ENCODE results near the gene TPO.
"Not testable (repeated sequence)": the region's sequence is repeated elsewhere in the genome, so short reads cannot be mapped to it uniquely, and the experiment has no call there.

Gene TPO

DNA sequence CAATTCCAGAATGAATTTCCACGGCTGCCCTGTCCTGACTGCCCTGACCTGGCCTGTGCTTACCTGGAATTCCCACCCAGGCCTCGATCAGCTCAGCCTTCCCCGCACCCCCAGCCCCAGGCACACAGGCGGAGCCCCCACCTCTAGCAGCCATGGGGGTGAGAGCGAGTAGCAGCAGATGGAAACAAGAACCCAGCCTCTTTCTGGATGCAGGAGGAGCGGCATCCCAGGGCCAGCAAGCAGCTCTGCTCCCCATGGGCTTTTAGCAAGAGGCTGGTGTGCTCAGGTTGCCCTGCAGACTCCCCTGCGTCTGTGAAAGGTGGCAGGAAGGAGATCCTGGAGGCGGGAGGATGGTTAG is 101.8 kb downstream of the TPO start:
- Histone ChIP-seq H3K9ac (ENCODE audit: low read length) (no peak overlapping the region), H3K4me3 (ENCODE audit: low read length) (no peak overlapping the region), H3K4me1 (ENCODE audit: control insufficient read depth, insufficient read depth, low read length) (no peaks in the 10 kb centered on the region), H3K36me3 (ENCODE audit: control insufficient read depth, insufficient read depth, low read length) (no peaks in the 10 kb centered on the region), H3K27ac (ENCODE audit: low read depth, low read length) (no peak overlapping the region), H3K27me3 (ENCODE audit: control insufficient read depth, insufficient read depth, low read length) (no peaks in the 10 kb centered on the region)

DNA sequence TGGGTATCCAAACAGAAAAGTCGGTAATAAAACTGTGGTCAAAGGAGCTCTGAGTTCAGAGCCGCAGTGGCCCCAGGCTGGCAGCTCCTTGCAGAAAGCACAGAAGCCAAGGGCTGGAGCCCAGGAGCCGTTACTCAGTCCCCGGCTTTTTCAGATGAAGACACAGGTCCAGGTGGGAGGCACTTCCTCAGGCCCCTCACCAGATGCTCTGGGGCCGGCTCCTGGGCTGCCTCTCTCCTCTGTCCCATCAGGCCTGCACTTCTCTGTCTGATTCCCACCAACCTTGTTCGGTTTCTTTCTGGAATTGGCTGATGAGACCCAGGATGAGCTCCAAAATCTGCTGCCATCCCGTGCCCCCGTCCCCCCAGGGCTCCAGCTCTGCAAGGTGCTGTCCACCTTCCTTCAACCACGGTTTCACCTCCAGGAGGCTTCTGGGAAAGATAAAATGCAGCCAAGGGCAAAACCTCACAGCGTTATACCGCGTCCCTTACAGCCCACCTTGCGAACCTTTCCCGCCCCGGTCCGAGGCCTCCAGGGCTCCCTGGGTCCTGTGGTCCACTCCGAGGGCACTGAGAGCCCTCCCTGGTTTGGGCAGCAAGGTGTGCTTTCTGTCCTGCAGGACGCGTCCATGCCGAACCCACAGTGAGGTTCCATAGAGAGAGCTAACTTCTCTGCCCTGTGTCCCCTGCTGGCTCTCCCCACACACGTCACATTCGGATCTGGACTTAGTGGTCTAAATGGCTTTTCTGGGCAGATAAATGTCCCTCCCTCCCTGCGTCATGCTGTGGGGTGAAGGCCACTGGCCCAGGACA is 102.9 kb downstream of the TPO start:
- Histone ChIP-seq H3K27ac (ENCODE audit: low read depth, low read length) (no peak overlapping the region), H3K27me3 (ENCODE audit: control insufficient read depth, insufficient read depth, low read length) (no peaks in the 10 kb centered on the region), H3K4me1 (ENCODE audit: control insufficient read depth, insufficient read depth, low read length) (no peaks in the 10 kb centered on the region), H3K4me3 (ENCODE audit: low read length) (no peak overlapping the region), H3K36me3 (ENCODE audit: control insufficient read depth, insufficient read depth, low read length) (no peaks in the 10 kb centered on the region), H3K9ac (ENCODE audit: low read length) (no peak overlapping the region)

DNA sequence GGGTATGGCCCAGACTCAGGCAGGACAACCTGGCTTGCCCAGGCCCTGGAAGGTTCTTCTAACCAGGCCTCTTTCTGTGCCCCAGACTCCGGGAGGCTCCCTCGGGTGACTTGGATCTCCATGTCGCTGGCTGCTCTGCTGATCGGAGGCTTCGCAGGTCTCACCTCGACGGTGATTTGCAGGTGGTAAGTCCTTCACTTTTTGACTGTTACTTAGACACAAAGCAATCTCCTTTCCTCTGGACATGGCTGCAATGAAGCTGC is 103.5 kb downstream of the TPO start:
- H3K27me3 ChIP-seq (ENCODE audit: control insufficient read depth, insufficient read depth, low read length), result no peaks in the 10 kb centered on the region
- no peaks in the 10 kb centered on the region for H3K4me1 ChIP-seq (ENCODE audit: control insufficient read depth, insufficient read depth, low read length)
- no peak overlapping the region for H3K4me3 ChIP-seq (ENCODE audit: low read length)
- no peak overlapping the region for H3K27ac ChIP-seq (ENCODE audit: low read depth, low read length)
- no peak overlapping the region for H3K9ac ChIP-seq (ENCODE audit: low read length)
- no peaks in the 10 kb centered on the region for H3K36me3 ChIP-seq (ENCODE audit: control insufficient read depth, insufficient read depth, low read length)

DNA sequence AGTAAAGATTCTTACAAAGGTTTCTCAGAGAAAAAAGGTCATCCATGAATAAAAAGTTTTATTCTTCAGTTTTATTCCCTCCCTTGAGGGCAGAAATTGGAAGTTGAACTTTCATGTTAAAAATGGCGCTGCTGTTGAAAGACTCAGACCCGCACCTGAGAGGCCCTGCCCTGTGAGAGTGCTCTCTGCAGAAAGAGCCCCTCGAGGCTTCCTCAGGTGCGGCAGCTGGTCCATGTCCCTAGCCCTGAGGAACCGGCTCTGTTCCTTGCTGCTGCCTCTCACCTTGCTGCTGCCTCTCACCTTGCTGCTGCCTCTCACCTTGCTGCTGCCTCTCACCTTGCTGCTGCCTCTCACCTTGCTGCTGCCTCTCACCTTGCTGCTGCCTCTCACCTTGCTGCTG is 104.0 kb downstream of the TPO start:
- not testable (repeated sequence) for H3K36me3 ChIP-seq (ENCODE audit: control insufficient read depth, insufficient read depth, low read length); H3K27me3 ChIP-seq (ENCODE audit: control insufficient read depth, insufficient read depth, low read length); H3K4me1 ChIP-seq (ENCODE audit: control insufficient read depth, insufficient read depth, low read length); H3K4me3 ChIP-seq (ENCODE audit: low read length); H3K9ac ChIP-seq (ENCODE audit: low read length); H3K27ac ChIP-seq (ENCODE audit: low read depth, low read length)

DNA sequence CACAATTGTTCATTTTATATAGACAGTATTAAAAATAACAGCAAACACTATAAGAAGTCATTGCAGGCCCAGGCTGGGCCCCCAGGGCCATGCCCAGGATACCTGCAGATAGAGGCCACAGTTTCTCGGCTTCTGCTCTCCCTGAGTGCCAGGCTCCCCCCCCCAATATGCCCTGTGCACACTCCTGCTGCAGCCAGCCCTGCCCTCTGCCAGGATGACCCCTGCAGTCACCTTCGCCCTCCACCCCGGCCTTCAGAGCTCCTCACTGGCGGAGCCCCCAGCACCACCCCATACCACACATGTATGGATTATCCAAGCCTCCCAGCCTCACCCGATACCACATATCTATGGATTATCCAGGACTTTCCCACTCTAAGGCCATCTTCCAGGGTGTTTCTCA is 104.5 kb downstream of the TPO start:
- H3K27ac ChIP-seq (ENCODE audit: low read depth, low read length), result no peak overlapping the region
- H3K4me3 ChIP-seq (ENCODE audit: low read length), result no peak overlapping the region
- no peaks in the 10 kb centered on the region for H3K4me1 ChIP-seq (ENCODE audit: control insufficient read depth, insufficient read depth, low read length)
- no peaks in the 10 kb centered on the region for H3K27me3 ChIP-seq (ENCODE audit: control insufficient read depth, insufficient read depth, low read length)
- H3K9ac ChIP-seq (ENCODE audit: low read length), result no peak overlapping the region
- H3K36me3 ChIP-seq (ENCODE audit: control insufficient read depth, insufficient read depth, low read length), result no peaks in the 10 kb centered on the region

DNA sequence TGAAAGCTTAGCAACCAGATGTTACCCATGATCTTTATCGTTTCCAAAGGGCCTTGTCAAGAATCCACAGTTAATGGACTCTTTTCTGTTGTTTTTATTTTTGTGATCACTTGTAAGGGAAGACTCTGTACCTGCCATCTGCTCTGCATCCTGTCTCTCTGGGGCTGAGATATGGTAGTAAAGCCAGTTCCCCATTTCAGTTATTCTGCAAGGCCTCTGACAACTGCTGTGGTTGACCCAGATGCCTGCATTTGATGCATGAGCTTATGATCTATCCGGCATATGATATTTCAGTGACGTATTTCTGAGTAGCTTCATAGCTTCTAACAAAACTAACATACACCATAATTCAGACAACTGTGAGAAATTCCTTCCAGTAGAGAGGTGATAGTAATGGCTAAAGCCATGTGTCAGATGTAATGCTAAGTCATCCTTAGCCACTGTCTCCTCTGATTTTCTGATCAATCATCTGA is 105.1 kb downstream of the TPO start:
- Histone ChIP-seq H3K4me1 (ENCODE audit: control insufficient read depth, insufficient read depth, low read length) (no peaks in the 10 kb centered on the region), H3K4me3 (ENCODE audit: low read length) (no peak overlapping the region), H3K36me3 (ENCODE audit: control insufficient read depth, insufficient read depth, low read length) (no peaks in the 10 kb centered on the region), H3K9ac (ENCODE audit: low read length) (no peak overlapping the region), H3K27me3 (ENCODE audit: control insufficient read depth, insufficient read depth, low read length) (no peaks in the 10 kb centered on the region), H3K27ac (ENCODE audit: low read depth, low read length) (no peak overlapping the region)

DNA sequence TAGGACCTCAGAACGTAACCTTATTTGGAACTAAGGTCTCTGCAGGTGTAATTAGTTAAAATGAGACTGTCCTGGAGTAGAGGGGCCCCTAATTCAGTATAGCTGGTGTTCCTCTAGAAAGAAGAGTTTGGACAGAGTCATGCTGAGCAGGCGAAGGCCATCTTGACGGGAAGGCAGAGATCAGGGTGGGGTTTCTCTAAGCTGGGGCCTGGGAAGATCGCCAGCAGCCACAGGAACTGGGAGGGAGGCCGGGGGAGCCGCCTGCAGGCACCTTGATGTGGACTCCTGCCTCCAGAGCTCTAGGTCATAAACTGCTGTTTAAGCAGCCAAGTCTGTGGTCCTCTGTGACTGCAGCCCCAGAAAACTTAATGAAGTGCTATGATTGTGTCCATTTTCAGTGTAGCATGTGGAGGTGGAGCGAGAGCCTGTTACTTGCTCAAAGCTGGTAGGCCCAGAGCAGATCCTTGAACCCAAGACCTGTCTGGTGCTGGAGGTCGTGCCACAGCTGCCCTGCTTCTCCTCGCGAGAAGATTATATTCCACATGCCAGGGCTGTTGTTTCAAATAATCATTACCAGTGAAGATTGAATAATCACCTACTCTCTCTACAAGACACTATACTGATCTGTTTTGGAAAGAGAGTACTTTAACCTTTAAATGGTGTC is 105.7 kb downstream of the TPO start:
- H3K36me3 ChIP-seq (ENCODE audit: control insufficient read depth, insufficient read depth, low read length), result no peaks in the 10 kb centered on the region
- H3K27me3 ChIP-seq (ENCODE audit: control insufficient read depth, insufficient read depth, low read length), result no peaks in the 10 kb centered on the region
- H3K27ac ChIP-seq (ENCODE audit: low read depth, low read length), result no peak overlapping the region
- no peaks in the 10 kb centered on the region for H3K4me1 ChIP-seq (ENCODE audit: control insufficient read depth, insufficient read depth, low read length)
- H3K9ac ChIP-seq (ENCODE audit: low read length), result no peak overlapping the region
- no peak overlapping the region for H3K4me3 ChIP-seq (ENCODE audit: low read length)

DNA sequence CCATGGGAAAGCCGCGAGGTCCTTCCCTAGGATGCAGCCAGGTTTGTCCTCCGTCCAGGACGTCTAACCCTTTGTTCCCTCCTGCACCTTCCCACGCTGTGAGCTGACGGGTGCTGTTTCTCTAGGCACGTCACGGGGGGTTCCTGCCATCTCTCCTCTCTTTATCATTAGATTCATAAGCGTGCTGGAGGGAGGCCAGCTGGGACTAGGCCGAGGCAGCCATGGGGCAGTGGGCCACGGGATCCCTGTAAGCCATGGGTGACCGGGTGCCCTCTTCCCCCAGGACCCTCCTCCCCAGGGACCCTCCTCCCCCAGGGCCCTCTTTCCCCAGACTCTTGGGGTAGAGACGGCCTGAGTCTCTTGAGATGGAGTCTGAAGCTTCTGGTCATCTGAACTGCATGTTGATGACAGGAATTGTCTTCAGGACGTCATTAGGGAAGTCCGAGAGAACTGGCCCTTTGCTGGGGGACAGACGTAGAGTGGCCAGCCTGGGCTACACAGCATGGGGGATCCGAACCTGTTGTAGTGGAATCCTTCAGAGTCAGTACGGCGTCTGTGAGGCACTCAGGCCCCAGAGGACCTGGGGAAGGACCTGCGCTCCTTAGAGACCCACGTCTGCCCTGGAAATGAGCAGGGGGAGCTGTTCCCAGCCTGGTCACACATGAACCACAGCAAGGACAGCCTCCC is 108.1 kb downstream of the TPO start:
- H3K4me1 ChIP-seq (ENCODE audit: control insufficient read depth, insufficient read depth, low read length), result no peaks in the 10 kb centered on the region
- H3K9ac ChIP-seq (ENCODE audit: low read length), result no peak overlapping the region
- H3K27me3 ChIP-seq (ENCODE audit: control insufficient read depth, insufficient read depth, low read length), result no peaks in the 10 kb centered on the region
- no peaks in the 10 kb centered on the region for H3K36me3 ChIP-seq (ENCODE audit: control insufficient read depth, insufficient read depth, low read length)
- no peak overlapping the region for H3K27ac ChIP-seq (ENCODE audit: low read depth, low read length)
- H3K4me3 ChIP-seq (ENCODE audit: low read length), result no peak overlapping the region

DNA sequence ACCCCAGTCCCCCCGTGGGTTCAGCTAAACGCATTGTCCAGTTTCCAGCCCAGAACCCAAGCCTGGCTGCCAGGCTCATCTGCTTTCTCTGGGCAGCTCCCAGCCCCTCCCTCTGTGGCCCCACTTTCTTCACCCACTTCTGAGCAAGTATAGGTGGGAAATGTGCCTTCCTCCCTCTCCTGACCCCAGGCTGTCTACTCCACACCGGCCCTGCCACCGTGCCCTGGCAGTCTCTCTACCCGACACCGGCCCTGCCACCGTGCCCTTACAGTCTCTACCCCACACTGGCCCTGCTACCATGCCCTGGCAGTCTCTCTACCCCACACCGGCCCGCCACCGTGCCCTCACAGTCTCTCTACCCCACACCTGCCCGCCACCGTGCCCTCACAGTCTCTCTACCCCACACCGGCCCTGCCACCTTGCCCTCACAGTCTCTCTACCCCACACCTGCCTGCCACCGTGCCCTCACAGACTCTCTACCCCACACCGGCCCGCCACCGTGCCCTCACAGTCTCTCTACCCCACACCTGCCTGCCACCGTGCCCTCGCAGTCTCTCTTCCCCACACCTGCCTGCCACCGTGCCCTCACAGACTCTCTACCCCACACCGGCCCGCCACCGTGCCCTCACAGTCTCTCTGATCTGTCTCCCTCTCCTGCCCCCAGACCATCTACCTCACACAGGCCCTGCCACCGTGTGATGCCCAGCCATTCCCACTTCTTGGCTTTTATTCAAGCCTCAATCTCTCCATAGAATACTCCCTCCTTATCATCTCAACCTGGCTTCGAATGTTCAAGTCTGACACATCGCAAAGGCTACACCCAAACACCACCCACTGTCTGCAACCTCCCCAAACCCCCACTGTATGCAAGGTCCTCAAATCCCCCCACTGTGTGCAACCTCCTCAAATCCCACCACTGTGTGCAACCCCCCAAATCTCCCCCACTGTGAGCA is 108.9 kb downstream of the TPO start:
- Histone ChIP-seq H3K27me3 (ENCODE audit: control insufficient read depth, insufficient read depth, low read length) (no peaks in the 10 kb centered on the region), H3K4me3 (ENCODE audit: low read length) (no peak overlapping the region), H3K36me3 (ENCODE audit: control insufficient read depth, insufficient read depth, low read length) (no peaks in the 10 kb centered on the region), H3K9ac (ENCODE audit: low read length) (no peak overlapping the region), H3K4me1 (ENCODE audit: control insufficient read depth, insufficient read depth, low read length) (no peaks in the 10 kb centered on the region), H3K27ac (ENCODE audit: low read depth, low read length) (no peak overlapping the region)

DNA sequence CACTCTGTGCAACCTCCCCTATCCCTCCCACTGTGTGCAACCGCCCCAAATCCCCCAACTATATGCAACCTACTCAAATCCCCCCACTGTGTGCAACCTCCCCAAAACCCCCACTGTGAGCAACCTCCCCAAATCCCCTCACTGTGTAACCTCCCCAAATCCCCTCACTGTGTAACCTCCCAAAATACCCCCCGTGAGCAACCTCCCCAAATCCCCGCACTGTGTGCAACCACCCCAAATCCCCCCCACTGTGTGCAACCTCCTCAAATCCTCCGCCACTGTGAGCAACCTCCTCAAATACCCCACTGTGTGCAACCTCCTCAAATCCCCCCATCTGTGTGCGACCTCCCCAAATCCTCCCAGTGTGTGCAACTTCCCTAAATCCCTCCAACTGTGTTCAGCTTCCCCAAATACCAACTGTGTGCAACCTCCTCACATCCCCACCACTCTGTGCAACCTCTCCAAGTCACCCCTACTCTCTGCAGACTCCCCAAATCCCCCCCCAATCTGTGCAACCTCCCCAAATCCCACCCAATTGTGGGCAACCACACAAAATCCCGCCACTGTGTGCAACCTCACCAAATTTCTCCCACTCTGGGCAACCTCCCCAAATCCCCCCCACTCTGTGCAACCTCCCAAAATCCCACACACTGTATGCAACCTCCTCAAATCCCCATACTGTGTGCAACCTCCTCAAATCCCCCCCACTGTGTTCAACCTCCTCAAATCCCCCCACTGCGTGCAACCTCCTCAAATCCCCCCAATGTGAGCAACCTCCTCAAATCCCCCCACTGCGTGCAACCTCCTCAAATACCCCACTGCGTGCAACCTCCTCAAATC is 114.1 kb downstream of the TPO start:
- H3K4me1 ChIP-seq (ENCODE audit: control insufficient read depth, insufficient read depth, low read length), result no peaks in the 10 kb centered on the region
- H3K27ac ChIP-seq (ENCODE audit: low read depth, low read length), result no peak overlapping the region
- H3K9ac ChIP-seq (ENCODE audit: low read length), result no peak overlapping the region
- no peaks in the 10 kb centered on the region for H3K36me3 ChIP-seq (ENCODE audit: control insufficient read depth, insufficient read depth, low read length)
- no peaks in the 10 kb centered on the region for H3K27me3 ChIP-seq (ENCODE audit: control insufficient read depth, insufficient read depth, low read length)
- no peak overlapping the region for H3K4me3 ChIP-seq (ENCODE audit: low read length)

DNA sequence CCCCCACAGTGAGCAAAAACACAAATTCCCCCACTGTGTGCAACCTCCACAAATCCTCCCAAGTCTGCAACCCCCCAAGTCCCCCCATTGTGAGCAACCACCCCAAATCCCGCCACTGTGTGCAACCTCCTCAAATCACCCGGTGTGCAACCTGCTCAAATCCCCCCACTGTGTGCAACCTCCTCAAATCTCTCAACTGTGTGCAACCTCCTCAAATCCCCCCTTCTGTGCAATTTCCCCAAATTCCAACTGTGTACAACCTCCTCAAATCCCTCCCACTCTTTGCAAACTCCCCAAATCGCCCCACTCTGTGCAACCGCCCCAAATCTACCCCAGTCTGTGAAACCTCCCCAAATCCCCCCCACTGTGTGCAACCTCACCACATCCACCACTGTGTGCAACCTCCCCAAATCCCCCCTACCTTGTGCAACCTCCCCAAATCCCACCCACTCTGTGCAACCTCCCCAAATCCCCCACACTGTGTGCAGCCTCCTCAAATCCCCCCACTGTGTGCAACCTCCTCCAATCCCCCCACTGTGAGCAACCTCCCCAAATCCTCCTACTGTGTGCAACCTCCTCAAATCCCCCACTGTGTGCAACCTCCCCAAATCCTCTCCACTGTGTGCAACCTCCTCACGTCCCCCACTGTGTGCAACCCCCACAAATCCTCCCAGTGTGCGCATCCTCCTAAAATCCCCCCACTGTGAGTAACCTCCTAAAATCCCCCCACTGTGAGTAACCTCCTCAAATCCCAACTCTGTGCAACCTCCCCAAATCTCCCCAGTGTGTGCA is 115.2 kb downstream of the TPO start:
- no peak overlapping the region for H3K9ac ChIP-seq (ENCODE audit: low read length)

More for the DNA sequence above, 115.2 kb downstream of the TPO start:
- H3K36me3 ChIP-seq (ENCODE audit: control insufficient read depth, insufficient read depth, low read length), result no peaks in the 10 kb centered on the region
- no peaks in the 10 kb centered on the region for H3K27me3 ChIP-seq (ENCODE audit: control insufficient read depth, insufficient read depth, low read length)
- H3K4me3 ChIP-seq (ENCODE audit: low read length), result no peak overlapping the region
- no peak overlapping the region for H3K27ac ChIP-seq (ENCODE audit: low read depth, low read length)
- no peaks in the 10 kb centered on the region for H3K4me1 ChIP-seq (ENCODE audit: control insufficient read depth, insufficient read depth, low read length)
